Stimulated activated naive CD8-positive, alpha-beta T cell treated with anti-CD3 and anti-CD28 coated beads, Interleukin-15, Interleukin-2, amounts not matched to agents 100 ng/mL and 50 ng/mL, for 24 hours (primary cell): ENCODE measurements around the gene UBP1.
"Not testable (repeated sequence)": the region's sequence is repeated elsewhere in the genome, so short reads cannot be mapped to it uniquely, and the experiment has no call there.

ENCODE experiments used
- H3K27ac Mint-ChIP-seq: one replicate; pipeline ENCODE4 v1.8.0; 2021; ENCODE audit warnings: mild to moderate bottlenecking, mixed read lengths
- H3K27me3 Mint-ChIP-seq: one replicate; pipeline ENCODE4 v1.8.0; 2021; ENCODE audit warnings: mixed read lengths
- H3K36me3 Mint-ChIP-seq: one replicate; pipeline ENCODE4 v1.8.0; 2021; ENCODE audit warnings: low read depth, mixed read lengths
- H3K4me1 Mint-ChIP-seq: one replicate; pipeline ENCODE4 v1.8.0; 2021; ENCODE audit warnings: low read depth, mixed read lengths
- H3K4me3 Mint-ChIP-seq: one replicate; pipeline ENCODE4 v1.8.0; 2021; ENCODE audit warnings: mild to moderate bottlenecking, mixed read lengths
- H3K9me3 Mint-ChIP-seq: one replicate; pipeline ENCODE4 v1.8.0; 2021; ENCODE audit warnings: mixed read lengths

The UBP1 gene

GRCh38 chr3:33355611-33356010 is 84.6 kb downstream of the UBP1 start:
- Mint-ChIP-seq H3K4me1 (no peaks in the 10 kb centered on the region), H3K36me3 (no peaks in the 10 kb centered on the region), H3K9me3 (no peaks in the 10 kb centered on the region), H3K27ac (no peak overlapping the region), H3K4me3 (no peak overlapping the region), H3K27me3 (peaks cover 18% of the 10 kb centered on the region)

GRCh38 chr3:33339758-33340157 is 100.4 kb downstream of the UBP1 start:
- H3K9me3 Mint-ChIP-seq = no peaks in the 10 kb centered on the region
- H3K36me3 Mint-ChIP-seq = no peaks in the 10 kb centered on the region
- peaks cover 7% of the 10 kb centered on the region for H3K27me3 Mint-ChIP-seq
- H3K4me3 Mint-ChIP-seq = no peak overlapping the region
- no peaks in the 10 kb centered on the region for H3K4me1 Mint-ChIP-seq
- H3K27ac Mint-ChIP-seq = no peak overlapping the region

GRCh38 chr3:33338936-33339465 is 101.2 kb downstream of the UBP1 start:
- not testable (repeated sequence) for H3K27me3 Mint-ChIP-seq, H3K4me1 Mint-ChIP-seq, H3K4me3 Mint-ChIP-seq, H3K27ac Mint-ChIP-seq, H3K36me3 Mint-ChIP-seq, H3K9me3 Mint-ChIP-seq
